Liver (tissue), 9 donors: ENCODE measurements around the gene PPDPF. TPM values are rescaled to one million over a fixed set of nuclear protein-coding genes. Genes with fewer than 3 reads are reported as not detected.

Source experiments
- DNase-seq: peaks from one replicate; pipeline ENCODE4 v3.0.0-alpha.2; 2017; ENCODE audit warnings: low spot score
- H3K27ac ChIP-seq, 2 donors: one replicate each; pipeline ENCODE4 v1.7.0; 2013; ENCODE audit warnings: inconsistent platforms in 2 of 2, low read length in 2 of 2, control low read depth in 1 of 2, low read depth in 1 of 2, mild to moderate bottlenecking in 1 of 2
- H3K27me3 ChIP-seq, 4 donors: one replicate each; pipeline versions ENCODE4 v1.6.1 to v1.7.0; 2013; ENCODE audit warnings: low read length in 3 of 4, inconsistent platforms in 1 of 4, mild to moderate bottlenecking in 1 of 4, moderate library complexity in 1 of 4; ENCODE audit not compliant: control insufficient read depth in 4 of 4, insufficient read depth in 4 of 4
- H3K36me3 ChIP-seq, 4 donors: one replicate each; pipeline versions ENCODE4 v1.6.1 to v1.7.0; 2013; ENCODE audit warnings: low read length in 3 of 4, mild to moderate bottlenecking in 3 of 4, low read depth in 1 of 4, moderate library complexity in 1 of 4; ENCODE audit not compliant: control insufficient read depth in 4 of 4, insufficient read depth in 3 of 4
- H3K4me1 ChIP-seq, 4 donors: one replicate each; pipeline versions ENCODE4 v1.6.1 to v1.7.0; 2013; ENCODE audit warnings: low read length in 3 of 4, mild to moderate bottlenecking in 3 of 4, moderate library complexity in 1 of 4; ENCODE audit not compliant: control insufficient read depth in 4 of 4, insufficient read depth in 4 of 4
- H3K4me3 ChIP-seq, 3 donors: one replicate each; pipeline versions ENCODE4 v1.6.1 to v1.7.0; 2013; ENCODE audit warnings: low read length in 3 of 3, control low read depth in 1 of 3, low read depth in 1 of 3, mild to moderate bottlenecking in 1 of 3
- H3K9ac ChIP-seq, 2 donors: one replicate each; pipeline ENCODE4 v1.7.0; 2013; ENCODE audit warnings: low read length in 2 of 2, mild to moderate bottlenecking in 2 of 2, moderate library complexity in 2 of 2, control low read depth in 1 of 2, low read depth in 1 of 2
- H3K9me3 ChIP-seq, 4 donors: one replicate each; pipeline versions ENCODE4 v1.6.1 to v1.7.0; 2013; ENCODE audit warnings: low read length in 3 of 4; ENCODE audit not compliant: control insufficient read depth in 4 of 4
- CTCF ChIP-seq: fragments of 150-350 bp; IDR thresholded peaks from 2 replicates; pipeline ENCODE4 v1.5.1; 2017; ENCODE audit warnings: improper control_type of control experiment, low read depth, low read length; ENCODE audit not compliant: missing input control
- EGR1 ChIP-seq, 2 donors: IDR thresholded peaks; 2 replicates each; pipeline ENCODE4 v1.6.1; 2016 to 2018; ENCODE audit warnings: antibody characterized with exemption in 2 of 2, low read depth in 2 of 2
- FOXA1 ChIP-seq: IDR thresholded peaks from 2 replicates; pipeline ENCODE4 v1.6.1; 2016; ENCODE audit warnings: antibody characterized with exemption
- FOXA2 ChIP-seq: IDR thresholded peaks from 2 replicates; pipeline ENCODE4 v1.6.1; 2016; ENCODE audit warnings: antibody characterized with exemption
- GABPA ChIP-seq, 2 donors: IDR thresholded peaks in 1 of 2; conservative IDR thresholded peaks in 1 of 2; 2 replicates each; pipeline ENCODE4 v1.6.1; 2016; ENCODE audit warnings: antibody characterized with exemption in 2 of 2, mild to moderate bottlenecking in 1 of 2, moderate library complexity in 1 of 2
- HNF4A ChIP-seq, 2 donors: conservative IDR thresholded peaks; 2 replicates each; pipeline ENCODE4 v1.6.1; 2016; ENCODE audit warnings: antibody characterized with exemption in 2 of 2, mild to moderate bottlenecking in 2 of 2
- HNF4G ChIP-seq: IDR thresholded peaks from 2 replicates; pipeline ENCODE4 v1.6.1; 2016; ENCODE audit warnings: antibody characterized with exemption
- NR2F2 ChIP-seq: IDR thresholded peaks from 2 replicates; pipeline ENCODE4 v1.6.1; 2016; ENCODE audit warnings: antibody characterized with exemption
- RAD21 ChIP-seq, 2 donors: IDR thresholded peaks; 2 replicates each; pipeline ENCODE4 v1.6.1; 2016; ENCODE audit warnings: antibody characterized with exemption in 2 of 2, mild to moderate bottlenecking in 2 of 2
- RXRA ChIP-seq, 2 donors: IDR thresholded peaks; 2 replicates each; pipeline ENCODE4 v1.6.1; 2017 to 2018; ENCODE audit warnings: antibody characterized with exemption in 2 of 2, mild to moderate bottlenecking in 1 of 2
- SP1 ChIP-seq: IDR thresholded peaks from 2 replicates; pipeline ENCODE4 v1.6.1; 2018; ENCODE audit warnings: antibody characterized with exemption, mild to moderate bottlenecking
- TAF1 ChIP-seq: conservative IDR thresholded peaks from 2 replicates; pipeline ENCODE4 v1.6.1; 2016; ENCODE audit warnings: antibody characterized with exemption, mild to moderate bottlenecking
- YY1 ChIP-seq: IDR thresholded peaks from 2 replicates; pipeline ENCODE4 v1.6.1; 2016; ENCODE audit warnings: antibody characterized with exemption, mild to moderate bottlenecking
- WGBS: extraction: QIAGEN DNeasy Blood & Tissue Kit; methylation state at CpG from one replicate; pipeline ENCODE4 v1.1.7; 2013; 5-methylcytosine and 5-hydroxymethylcytosine counted together
- polyA plus RNA-seq, 2 donors: library from polyadenylated mRNA; stranded (reverse) in 1 of 2; unstranded in 1 of 2; fragments of 200-250 nt in 1 of 2; fragments of >200 nt in 1 of 2; fragmentation: Nextera tagmentation in 1 of 2; extraction: Ambion mirVana in 1 of 2; gene quantifications; one replicate each; pipeline versions ENCODE4 v1.2.1 to v1.2.3, GENCODE V29; 2013 to 2015
- total RNA-seq, 2 donors: library from RNA; depleted of rRNA; stranded (reverse); fragments of >200 nt; gene quantifications; one replicate each; pipeline ENCODE4 v1.2.3, GENCODE V29; 2014
- TF ChIP-seq, protein P1 (sequence below): IDR thresholded peaks from 2 replicates; pipeline ENCODE4 v1.6.1; 2016; ENCODE audit warnings: antibody characterized with exemption
- TF ChIP-seq, protein P2 (sequence below): IDR thresholded peaks from 2 replicates; pipeline ENCODE4 v1.6.1; 2016; ENCODE audit warnings: antibody characterized with exemption
- TF ChIP-seq, protein P3 (sequence below): IDR thresholded peaks from 2 replicates; pipeline ENCODE4 v1.6.1; 2016; ENCODE audit warnings: antibody characterized with exemption
- TF ChIP-seq, protein P4 (sequence below): IDR thresholded peaks from 2 replicates; pipeline ENCODE4 v1.6.1; 2016; ENCODE audit warnings: antibody characterized with exemption, mild to moderate bottlenecking
- donor health status: healthy.
- donor health status: healthy.
- donor health status: healthy.
- donor health status: healthy.
- donor health status: healthy.

The PPDPF gene
- total and polyA plus RNA-seq, 4 donors = 8.3 to 196 (median 25.3) TPM

GRCh38 chr20:63563225-63563935 lies 42.8 kb downstream of the PPDPF start:
- 97% methylated on average over 55 of the region's 55 CpGs for WGBS
- peaks cover 0 to 63% (median 41%) of the 10 kb centered on the region in 4 donors for H3K36me3 ChIP-seq
- TF ChIP-seq RXRA (IDR thresholded peaks at IDR 0.05) = no peak
- TF ChIP-seq FOXA2 = no peak
- no peak for TF ChIP-seq TAF1
- no peak for TF ChIP-seq HNF4G
- TF ChIP-seq EGR1 (IDR thresholded peaks at IDR 0.05; ENCODE audit: low read depth in 2 of 2) = no peak
- TF ChIP-seq, protein P1, sequence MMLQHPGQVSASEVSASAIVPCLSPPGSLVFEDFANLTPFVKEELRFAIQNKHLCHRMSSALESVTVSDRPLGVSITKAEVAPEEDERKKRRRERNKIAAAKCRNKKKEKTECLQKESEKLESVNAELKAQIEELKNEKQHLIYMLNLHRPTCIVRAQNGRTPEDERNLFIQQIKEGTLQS = no peak
- TF ChIP-seq GABPA (IDR thresholded peaks at IDR 0.05 in 1 of 2, conservative IDR thresholded peaks at IDR 0.05 in 1 of 2) = no peak
- TF ChIP-seq FOXA1 = no peak
- TF ChIP-seq CTCF = no peak
- TF ChIP-seq YY1 = no peak
- TF ChIP-seq, protein P2, sequence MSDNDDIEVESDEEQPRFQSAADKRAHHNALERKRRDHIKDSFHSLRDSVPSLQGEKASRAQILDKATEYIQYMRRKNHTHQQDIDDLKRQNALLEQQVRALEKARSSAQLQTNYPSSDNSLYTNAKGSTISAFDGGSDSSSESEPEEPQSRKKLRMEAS = no peak
- TF ChIP-seq HNF4A (conservative IDR thresholded peaks at IDR 0.05) = no peak
- TF ChIP-seq, protein P3, sequence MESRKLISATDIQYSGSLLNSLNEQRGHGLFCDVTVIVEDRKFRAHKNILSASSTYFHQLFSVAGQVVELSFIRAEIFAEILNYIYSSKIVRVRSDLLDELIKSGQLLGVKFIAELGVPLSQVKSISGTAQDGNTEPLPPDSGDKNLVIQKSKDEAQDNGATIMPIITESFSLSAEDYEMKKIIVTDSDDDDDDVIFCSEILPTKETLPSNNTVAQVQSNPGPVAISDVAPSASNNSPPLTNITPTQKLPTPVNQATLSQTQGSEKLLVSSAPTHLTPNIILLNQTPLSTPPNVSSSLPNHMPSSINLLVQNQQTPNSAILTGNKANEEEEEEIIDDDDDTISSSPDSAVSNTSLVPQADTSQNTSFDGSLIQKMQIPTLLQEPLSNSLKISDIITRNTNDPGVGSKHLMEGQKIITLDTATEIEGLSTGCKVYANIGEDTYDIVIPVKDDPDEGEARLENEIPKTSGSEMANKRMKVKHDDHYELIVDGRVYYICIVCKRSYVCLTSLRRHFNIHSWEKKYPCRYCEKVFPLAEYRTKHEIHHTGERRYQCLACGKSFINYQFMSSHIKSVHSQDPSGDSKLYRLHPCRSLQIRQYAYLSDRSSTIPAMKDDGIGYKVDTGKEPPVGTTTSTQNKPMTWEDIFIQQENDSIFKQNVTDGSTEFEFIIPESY = no peak
- TF ChIP-seq, protein P4, sequence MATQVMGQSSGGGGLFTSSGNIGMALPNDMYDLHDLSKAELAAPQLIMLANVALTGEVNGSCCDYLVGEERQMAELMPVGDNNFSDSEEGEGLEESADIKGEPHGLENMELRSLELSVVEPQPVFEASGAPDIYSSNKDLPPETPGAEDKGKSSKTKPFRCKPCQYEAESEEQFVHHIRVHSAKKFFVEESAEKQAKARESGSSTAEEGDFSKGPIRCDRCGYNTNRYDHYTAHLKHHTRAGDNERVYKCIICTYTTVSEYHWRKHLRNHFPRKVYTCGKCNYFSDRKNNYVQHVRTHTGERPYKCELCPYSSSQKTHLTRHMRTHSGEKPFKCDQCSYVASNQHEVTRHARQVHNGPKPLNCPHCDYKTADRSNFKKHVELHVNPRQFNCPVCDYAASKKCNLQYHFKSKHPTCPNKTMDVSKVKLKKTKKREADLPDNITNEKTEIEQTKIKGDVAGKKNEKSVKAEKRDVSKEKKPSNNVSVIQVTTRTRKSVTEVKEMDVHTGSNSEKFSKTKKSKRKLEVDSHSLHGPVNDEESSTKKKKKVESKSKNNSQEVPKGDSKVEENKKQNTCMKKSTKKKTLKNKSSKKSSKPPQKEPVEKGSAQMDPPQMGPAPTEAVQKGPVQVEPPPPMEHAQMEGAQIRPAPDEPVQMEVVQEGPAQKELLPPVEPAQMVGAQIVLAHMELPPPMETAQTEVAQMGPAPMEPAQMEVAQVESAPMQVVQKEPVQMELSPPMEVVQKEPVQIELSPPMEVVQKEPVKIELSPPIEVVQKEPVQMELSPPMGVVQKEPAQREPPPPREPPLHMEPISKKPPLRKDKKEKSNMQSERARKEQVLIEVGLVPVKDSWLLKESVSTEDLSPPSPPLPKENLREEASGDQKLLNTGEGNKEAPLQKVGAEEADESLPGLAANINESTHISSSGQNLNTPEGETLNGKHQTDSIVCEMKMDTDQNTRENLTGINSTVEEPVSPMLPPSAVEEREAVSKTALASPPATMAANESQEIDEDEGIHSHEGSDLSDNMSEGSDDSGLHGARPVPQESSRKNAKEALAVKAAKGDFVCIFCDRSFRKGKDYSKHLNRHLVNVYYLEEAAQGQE = no peak
- TF ChIP-seq RAD21 (IDR thresholded peaks at IDR 0.05) = no peak
- no peak for TF ChIP-seq NR2F2
- no peak for TF ChIP-seq SP1

More at GRCh38 chr20:63563225-63563935, 42.8 kb downstream of the PPDPF start:
- Histone ChIP-seq H3K9ac (no peak overlapping the region), H3K27me3 (no peaks in the 10 kb centered on the region), H3K9me3 (no peaks in the 10 kb centered on the region), H3K4me1 (peaks cover 0 to 5% (median 2%) of the 10 kb centered on the region in 4 donors), H3K27ac (no peak overlapping the region), H3K4me3 (no peak overlapping the region)
- no peak for DNase-seq
